Kasumi-1 (cell line): ENCODE measurements around the gene NUBPL.
"Not testable (repeated sequence)": the region's sequence is repeated elsewhere in the genome, so short reads cannot be mapped to it uniquely, and the experiment has no call there.

Experiments
- DNase-seq, 2 experiments: peaks; one replicate each; lab custom pipeline; 2025; lab: John Stamatoyannopoulos, UW

The NUBPL gene

DNA sequence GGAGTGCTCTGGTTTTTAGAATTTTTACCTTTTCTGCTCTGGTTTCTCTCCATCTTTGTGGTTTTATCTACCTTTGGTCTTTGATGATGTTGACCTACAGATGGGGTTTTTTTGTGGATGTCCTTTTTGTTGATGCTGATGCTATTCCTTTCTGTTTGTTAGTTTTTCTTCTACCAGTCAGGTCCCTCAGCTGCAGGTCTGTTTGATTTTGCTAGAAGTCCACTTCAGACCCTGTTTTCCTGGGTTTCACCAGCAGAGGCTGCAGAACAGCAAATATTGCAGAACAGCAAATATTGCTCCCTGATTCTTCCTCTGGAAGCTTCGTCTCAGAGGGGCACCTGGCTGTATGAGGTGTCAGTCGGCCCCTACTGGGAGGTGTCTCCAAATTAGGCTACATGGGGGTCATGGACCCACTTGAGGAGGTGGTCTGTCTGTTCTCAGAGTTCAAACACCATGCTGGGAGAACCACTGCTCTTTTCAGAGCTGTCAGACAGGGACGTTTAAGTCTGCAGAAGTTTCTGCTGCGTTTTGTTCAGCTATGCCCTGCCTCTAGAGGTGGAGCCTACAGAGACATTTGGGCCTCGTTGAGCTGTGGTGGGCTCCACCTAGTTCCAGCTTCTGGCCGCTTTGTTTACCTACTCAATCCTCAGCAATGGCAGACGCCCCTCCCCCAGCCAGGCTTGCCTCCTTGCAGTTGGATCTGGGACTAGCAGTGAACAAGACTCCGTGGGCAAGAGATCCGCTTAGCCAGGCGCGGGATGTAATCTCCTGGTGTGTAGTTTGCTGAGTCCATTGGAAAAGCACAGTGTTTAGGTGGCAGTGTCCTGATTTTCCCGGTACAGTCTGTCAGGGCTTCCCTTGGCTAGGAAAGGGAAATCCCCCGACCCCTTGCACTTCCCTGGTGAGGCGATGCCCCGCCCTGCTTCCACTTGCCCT, 250.8 kb downstream of the NUBPL start:
- DNase-seq, result not testable (repeated sequence)

DNA sequence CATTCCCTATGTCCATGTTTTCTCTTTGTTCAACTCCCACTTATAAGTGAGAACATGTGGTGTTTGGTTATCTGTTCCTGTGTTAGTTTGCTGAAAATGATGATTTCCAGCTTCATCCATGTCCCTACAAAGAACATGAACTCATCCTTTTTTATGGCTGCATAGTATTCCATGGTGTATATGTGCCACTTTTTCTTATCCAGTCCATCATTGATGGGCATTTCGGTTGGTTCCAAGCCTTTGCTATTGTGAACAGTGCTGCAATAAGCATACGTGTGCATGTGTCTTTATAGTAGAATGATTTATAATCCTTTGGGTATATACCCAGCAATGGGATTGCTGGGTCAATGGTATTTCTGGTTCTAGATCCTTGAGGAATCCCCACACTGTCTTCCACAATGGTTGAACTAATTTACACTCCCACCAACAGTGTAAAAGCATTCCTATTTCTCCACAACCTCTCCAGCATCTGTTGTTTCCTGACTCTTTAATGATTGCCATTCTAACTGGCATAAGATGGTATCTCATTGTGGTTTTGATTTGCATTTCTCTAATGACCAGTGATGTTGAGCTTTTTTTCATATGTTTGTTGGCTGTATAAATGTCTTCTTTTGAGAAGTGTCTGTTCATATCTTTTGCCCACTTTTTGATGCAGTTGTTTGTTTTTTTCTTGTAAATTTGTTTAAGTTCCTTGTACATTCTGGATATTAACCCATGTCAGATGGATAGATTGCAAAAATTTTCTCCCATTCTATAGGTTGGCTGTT, 252.7 kb downstream of the NUBPL start:
- DNase-seq, result not testable (repeated sequence)

DNA sequence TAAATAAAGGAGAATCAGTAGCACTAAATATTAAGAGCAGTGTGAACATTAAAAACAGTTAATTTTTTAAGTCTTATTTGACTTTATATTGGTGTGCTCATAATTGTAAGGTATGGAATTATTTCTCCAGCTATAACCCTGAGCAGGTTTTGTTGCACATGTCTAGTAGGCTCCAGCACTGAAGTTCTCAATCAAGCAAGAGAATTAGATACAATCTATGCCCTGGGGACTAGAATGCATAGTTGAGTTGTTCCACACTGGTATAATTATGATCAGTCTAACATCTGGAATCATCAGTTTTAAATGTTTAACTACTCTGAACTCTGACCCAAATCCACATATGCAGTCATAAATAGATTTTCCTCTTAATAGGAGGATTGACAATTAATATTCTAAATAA, 258.1 kb downstream of the NUBPL start:
- DNase-seq, result no peak

DNA sequence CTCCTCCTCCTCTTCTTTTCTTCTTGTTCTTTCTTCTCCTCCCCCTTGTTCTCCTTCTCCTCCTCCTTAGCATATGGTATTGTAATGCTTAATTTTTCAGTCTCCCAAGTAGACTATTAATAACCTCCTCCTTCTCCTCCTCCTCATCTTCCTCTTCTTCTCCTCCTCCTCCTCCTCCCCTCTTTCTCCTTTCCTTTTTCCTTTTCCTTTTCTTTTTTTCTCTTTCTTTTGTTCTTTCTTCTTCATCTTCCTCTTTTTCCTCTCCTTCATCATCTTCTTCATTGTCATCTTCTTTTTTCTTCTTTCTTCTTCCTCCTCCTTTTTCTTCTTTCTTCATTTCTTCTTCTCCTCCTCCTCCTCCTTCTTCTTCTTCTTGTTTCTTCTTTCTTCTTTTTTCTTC, 264.3 kb downstream of the NUBPL start:
- no peak for DNase-seq

DNA sequence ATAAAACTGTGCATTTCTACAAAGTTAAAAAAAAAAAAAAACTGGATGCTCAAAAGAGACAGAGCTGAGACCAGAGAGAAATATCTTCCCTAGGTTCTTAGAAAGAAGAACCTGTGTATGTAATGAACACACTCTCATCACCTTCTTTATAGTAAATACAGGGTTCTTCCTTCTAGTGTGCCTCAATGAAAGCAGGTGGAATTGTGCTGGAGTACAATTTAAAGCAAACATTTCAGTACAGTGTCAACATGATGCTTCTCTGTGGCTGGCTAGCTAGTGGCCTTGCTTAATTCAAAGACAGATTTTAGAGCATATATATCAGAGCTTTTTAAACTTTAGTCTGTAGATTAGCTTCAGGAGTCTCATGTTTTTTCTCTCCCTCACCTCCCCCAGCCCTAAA, 266.1 kb downstream of the NUBPL start:
- DNase-seq, result no peak

DNA sequence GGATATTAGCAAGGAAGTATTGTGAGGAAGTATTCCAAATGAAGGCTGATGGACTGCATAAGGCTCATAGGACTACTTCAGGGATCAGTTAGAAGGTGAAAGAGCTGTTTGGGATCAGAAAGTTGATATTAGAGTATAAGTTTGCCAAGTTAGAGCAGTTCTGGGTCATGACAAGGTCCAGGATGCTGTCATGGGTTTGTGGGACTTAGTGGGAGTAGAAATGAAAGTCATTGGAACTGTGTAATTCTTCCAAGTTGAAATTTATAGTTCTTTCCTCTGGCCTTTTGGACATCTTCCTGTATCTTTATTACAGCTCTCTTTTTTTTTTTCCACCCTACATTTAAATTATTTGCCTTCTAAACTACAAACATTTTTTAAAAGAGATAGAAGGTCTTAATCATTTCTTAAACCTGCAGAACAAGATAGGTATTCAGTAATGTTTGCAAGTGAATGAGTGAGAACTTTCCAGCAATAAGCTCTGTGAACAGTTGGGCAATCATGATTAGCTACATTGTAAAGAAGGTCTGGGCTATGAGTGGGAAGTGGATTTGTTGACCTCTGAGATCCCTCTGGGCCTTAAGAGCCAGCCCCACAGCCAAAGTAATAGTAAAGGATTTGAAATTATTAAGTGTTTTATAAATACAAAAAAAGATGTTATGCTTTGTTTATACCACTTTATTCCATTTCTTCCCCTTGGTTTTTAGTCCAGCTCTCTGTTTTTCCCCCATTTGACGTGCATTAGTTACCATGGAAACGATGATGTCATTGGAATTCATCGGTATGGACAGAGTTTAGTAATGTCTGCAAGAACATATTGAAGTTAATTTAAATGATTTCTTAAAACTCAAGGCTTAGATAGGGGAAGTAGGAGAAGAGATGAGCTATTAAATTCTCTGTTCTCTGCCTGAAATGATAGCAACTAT, 268.0 kb downstream of the NUBPL start:
- no peak for DNase-seq

DNA sequence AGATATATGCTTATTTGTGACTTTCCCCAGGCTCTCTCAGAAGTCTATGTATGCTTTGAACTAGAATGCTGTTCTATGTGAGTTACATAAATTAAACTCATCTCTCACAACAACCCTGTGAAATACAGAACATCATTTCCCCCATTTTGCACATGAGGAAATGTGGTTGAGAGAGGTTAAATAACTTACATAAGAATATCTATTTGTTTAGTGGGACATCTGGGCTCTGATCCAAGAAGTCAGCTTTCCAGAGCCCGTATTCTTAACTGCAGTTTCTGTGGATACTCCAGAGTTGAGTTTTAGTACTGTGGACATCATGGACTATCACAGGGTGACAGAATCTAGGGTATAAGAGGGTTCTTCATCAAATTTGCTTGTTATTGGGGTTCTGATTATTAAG, 273.4 kb downstream of the NUBPL start:
- no peak for DNase-seq

DNA sequence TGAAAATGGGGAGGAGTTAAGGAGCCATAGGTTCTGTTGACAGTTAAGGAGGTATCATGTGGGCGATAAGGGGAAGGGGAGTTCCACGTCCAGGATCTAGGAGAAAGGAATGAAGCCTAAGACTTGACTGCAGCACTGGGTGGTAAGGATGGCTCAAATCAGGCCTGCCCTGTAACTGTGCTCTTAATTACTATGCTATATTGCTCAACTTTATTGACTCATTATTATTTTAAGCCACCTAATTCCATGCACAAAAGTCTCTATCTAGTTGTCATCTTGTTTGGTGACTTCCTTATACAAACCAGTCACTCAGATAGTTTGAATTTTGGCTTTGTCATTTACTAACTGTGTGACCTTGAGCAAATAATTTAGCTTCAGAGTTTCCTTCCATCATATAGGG, 273.8 kb downstream of the NUBPL start:
- no peak for DNase-seq

DNA sequence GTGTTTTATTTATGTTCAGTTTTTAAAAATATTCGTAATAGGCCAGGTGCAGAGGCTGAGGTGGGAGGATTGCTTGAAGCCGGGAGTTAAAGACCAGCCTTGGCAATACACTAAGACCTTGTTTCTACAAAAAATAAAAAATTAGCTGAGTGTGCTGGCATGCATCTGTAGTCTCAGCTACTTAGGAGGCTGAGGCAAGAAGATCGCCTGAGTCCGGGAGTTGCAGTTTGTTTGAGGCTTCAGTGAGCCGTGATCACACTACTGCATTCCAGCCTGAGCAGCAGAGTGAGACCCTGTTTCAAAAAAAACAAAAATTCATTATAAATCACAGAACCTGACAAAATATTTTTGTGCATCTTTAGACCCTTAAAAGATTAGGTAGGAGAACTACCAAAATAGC, 275.8 kb downstream of the NUBPL start:
- no peak for DNase-seq

DNA sequence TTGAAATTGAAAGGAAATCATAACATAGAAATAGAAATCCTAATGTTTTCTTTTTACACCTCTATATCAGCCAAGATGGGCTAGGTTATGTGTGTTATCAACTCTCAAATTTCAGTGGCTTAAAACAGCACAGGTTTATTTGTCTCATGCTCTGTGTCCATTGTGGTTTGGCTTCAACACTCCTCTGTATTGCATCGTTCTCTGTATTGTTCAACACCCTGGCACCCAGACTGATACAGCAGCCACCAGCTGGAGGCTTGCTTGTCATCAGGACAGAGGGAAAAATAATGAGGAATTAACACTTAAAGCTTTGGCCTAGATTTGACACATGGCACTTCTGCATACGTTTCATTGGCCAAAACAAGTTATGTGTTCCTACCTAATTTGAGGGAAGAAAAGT, 281.7 kb downstream of the NUBPL start:
- no peak for DNase-seq

DNA sequence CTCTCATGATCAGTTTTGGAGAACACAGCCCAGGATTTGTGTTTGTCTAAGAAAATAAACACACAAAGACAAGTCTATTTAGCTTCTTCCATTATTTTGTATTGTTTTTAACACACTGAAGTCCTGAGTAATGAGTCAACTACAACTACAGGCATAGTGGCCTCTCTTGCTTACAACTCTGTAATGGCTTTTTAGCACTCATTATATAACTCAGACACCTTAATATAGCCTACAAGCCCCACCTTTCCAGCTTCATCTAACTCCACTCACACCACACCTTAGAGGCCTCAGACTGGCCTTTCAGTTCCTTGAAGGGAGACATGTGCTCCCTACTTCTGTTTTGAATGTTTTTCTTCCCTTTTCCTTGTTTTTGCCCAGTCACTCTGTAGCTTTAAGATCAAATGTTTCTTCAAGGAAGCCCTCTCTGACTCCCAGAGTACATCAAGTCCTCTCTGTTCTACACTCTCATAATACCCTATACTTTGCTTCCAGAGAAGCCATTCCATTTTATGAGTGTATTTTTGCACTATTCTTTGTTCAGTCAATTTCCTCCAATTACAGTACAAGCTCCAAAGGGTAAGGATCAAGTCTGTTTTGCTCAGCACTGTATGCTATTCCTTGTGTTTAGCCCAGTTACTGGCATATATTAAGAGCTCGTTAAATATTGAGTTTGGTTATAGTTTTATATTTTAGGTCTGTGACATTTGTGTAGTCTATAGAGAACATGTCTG, 282.3 kb downstream of the NUBPL start:
- no peak for DNase-seq

DNA sequence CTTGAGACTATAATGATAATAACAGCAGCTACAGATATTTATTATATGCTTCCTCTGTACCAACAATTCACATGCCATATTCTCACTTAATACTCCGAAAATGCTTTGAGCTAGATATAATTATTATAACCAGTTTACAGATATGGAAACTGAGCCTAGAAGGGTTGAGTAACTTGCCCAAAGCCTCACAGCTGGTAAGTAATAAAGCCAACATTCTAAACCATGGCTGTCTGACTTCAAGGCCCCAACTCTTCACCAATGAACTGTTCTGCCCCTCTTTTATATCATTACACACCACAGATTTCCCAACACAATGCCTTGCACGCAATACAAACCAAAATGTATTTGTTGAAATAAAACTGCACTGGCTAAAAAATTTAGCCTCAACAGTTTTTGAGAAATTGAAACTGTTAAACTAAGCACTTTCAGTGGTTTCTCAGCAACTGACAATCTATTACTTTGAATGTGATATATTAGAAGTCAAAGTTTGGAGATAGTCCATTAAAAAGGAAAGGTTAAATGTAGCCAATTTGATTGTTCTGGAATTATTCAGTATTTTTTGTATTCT, 293.4 kb downstream of the NUBPL start:
- DNase-seq, result no peak

DNA sequence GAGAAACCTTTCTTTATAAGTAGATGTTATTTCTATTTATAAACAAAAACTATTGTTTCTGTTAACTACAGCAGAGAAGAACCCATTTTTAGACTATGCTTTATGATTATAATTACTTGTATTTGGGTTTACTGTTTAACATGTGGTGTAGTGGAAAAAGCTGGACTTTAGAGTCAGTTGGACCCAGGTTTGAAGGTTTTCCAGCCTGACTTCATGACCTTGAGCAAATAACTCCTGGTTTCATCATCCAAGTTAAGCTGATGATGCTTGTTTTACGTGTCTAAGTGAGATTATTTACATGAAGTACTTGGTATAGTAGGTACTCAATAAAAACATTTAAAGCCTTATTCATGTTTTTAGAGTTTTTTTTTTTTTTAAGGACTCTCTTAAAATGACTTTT, 294.1 kb downstream of the NUBPL start:
- DNase-seq, result no peak

DNA sequence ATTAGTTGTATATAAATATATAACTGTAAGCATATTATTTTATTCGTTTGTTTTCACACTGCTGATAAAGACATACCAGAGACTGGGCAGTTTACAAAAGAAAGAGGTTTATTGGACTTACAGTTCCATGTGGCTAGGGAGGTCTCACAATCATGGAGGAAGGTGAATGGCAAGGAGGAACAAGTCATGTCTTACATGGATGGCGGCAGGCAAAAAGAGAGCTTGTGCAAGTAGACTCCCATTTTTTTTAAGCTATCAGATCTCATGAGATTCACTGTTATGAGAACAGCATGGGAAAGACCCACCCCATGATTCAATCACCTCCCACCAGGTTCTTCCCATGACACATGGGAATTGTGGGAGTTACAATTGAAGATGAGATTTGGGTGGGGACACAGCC, 294.8 kb downstream of the NUBPL start:
- not testable (repeated sequence) for DNase-seq

DNA sequence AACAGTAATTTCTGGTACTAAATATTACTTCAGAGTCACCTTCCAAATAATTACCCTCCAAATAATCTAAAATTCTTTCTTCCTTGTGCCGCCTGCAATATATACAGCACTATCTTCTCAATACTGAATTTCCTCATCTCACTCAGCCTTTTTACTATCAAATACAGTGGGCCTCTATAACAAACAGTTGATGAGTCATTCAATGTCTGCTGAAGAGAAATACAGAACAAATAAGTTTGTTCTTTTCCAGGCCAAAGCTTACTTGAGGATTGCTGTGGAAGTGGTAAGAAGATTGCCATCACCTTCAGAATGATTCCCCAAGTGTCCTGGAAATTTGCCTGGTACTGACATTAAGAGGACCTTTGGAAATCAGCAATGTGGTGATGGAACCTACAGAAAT, 297.7 kb downstream of the NUBPL start:
- DNase-seq, result no peak

DNA sequence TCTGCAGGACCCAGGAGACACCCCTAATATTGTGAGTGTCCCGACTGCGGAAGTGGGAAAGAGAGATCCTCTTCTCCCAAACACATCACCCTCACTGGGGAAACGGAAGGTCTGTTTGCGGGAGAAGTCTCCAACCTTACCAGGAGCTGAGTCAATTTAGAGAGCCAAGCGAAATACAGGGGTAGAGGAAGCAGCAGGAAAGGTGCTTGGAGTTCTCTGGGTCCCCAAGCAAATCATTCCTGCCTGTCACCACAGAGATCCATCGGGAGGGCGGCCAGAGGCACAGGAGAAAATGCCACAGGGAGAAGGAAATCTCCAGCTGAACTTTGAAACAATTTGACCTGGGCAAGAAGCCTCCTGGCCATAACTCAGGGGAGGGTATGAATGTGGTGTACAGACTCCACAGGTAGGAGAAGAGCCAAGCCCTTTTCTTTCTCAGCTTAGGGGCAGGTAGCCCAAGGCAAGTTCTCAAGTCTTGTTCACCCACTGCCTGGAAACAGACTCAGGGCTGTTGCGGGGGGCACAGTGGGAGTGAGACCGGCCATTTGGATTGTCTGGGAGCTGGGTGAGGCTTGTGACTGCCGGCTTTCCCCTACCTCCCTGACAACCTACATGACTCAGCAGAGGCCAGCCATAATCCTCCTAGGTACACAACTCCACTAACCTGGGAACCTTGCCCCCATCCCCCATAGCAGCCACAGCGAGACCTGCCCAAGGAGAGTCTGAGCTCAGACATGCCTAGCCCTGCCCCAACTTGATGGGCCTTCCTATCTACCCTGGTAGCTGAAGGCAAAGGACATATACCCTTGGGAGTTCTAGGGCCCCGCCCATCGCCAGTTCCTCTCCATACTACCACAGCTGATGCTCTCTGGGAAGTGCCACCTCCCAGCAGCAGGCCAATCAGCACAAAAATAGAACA, 304.0 kb downstream of the NUBPL start:
- no peak for DNase-seq

DNA sequence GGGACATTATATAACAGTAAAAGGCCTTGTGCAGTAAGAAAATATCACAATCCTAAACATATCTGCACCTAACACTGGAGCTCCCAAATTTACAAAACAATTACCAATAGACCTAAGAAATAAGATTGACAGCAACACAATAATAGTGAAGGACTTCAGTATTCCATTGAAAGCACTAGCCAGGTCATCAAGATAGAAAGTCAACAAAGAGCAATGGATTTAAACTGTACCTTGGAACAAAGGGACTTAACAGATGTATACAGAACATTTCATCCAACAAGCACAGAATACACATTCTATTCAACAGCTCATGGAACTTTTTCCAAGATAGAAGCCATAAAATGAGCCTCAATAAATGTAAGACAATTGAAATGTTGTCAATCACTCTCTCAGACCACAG, 306.4 kb downstream of the NUBPL start:
- DNase-seq, result no peak

DNA sequence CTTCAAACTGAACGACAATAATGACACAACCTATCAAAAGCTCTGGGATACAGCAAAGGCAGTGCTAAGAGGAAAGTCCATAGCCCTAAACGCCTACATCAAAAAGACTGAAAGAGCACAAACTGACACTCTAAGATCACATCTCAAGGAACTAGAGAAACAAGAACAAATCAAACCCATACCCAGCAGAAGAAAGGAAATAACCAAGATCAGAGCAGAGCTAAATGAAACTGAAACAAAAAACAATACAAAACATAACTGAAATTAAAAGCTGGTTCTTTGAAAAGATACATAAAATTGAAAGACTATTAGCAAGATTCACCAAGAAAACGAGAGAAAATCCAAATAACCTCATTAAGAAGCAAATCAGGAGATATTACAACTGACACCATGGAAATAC, 306.9 kb downstream of the NUBPL start:
- DNase-seq, result not testable (repeated sequence)

DNA sequence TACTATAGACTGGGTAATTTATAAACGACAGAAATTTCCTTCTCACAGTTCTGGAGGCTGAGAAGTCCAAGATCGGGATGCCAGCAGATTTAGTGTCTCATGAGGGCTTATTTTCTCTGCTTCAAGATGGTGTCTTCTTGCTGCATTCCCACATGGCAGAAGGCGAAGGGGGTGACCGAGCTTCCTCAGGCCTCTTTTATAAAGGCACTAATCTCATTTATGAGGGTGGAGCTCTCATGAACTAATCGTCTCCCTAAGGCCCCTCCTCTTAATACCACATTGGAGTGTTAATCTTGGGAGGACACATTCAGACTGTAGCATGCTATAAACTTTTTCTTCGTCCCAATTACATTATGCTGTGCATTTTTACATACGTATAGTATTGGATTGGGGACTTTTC, 315.5 kb downstream of the NUBPL start:
- DNase-seq, result no peak

DNA sequence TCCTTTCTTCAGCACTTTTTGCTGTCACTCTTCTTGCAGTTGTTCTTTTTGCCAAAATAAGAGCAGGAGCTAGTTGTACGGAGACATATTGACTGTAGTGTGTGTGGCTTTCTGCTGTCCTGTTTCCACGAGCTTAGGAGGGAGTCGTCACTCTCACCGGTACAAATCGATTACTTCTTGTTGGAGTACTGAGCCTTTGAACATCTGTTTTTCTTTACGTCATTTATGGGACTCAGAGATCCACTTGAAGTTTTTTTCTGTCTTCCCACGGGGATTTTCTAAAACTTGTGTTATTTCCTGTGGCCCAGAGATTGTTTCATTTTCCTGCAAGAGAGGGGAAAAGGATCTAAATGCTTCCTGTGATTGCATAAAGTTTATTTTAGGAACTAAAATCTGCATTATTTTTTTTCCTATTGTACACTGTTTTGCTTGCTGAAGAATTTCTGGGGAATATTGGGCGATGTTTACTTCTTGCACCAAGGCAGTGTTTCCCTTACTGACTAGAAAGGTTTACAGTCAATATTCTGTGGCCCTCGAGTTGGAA, 316.1 kb downstream of the NUBPL start:
- DNase-seq, result no peak
